Smooth muscle cell (in vitro differentiated cells): Measurements from ENCODE around the gene EIF2AK3. TPM values are rescaled to one million over a fixed set of nuclear protein-coding genes. Genes with fewer than 3 reads are reported as not detected.
A peak's percentile ranks its signal among the peaks of the same experiment; 100 is the strongest.

Experiments used
- DNase-seq: peaks from one replicate; lab custom pipeline; 2025; ENCODE audit not compliant: unreplicated experiment; lab: John Stamatoyannopoulos, UW
- H2AFZ ChIP-seq: fragments of 200-600 bp; sonication (generic); 2 replicates; pipeline ENCODE4 v1.6.0; 2016; ENCODE audit warnings: antibody characterized with exemption, low read depth, mild to moderate bottlenecking
- H3F3A ChIP-seq: fragments of 200-600 bp; sonication (generic); 2 replicates; pipeline ENCODE4 v1.6.0; 2017; ENCODE audit warnings: antibody characterized with exemption, low read depth
- H3K27ac ChIP-seq: fragments of 200-600 bp; sonication (generic); 2 replicates; pipeline ENCODE4 v1.5.1; 2016; ENCODE audit warnings: low read depth, mild to moderate bottlenecking
- H3K27me3 ChIP-seq: fragments of 200-600 bp; sonication (generic); 2 replicates; pipeline ENCODE4 v1.6.1; 2016; ENCODE audit warnings: low read depth, mild to moderate bottlenecking
- H3K36me3 ChIP-seq: fragments of 200-600 bp; sonication (generic); 2 replicates; pipeline ENCODE4 v1.5.1; 2016; ENCODE audit warnings: low read depth
- H3K4me1 ChIP-seq: fragments of 200-600 bp; sonication (generic); 2 replicates; pipeline ENCODE4 v1.5.1; 2016; ENCODE audit warnings: low read depth
- H3K4me2 ChIP-seq: fragments of 200-600 bp; sonication (generic); 2 replicates; pipeline ENCODE4 v1.6.0; 2016; ENCODE audit warnings: mild to moderate bottlenecking
- H3K4me3 ChIP-seq: fragments of 200-600 bp; sonication (generic); 2 replicates; pipeline ENCODE4 v1.5.1; 2016; ENCODE audit warnings: mild to moderate bottlenecking
- H3K79me2 ChIP-seq: fragments of 200-600 bp; sonication (generic); 2 replicates; pipeline ENCODE4 v1.6.0; 2016; ENCODE audit warnings: low read depth, mild to moderate bottlenecking
- H3K9ac ChIP-seq: fragments of 200-600 bp; sonication (generic); 2 replicates; pipeline ENCODE4 v1.6.0; 2016; ENCODE audit warnings: low read depth
- H3K9me3 ChIP-seq: fragments of 200-600 bp; sonication (generic); replicated peaks from 2 replicates; pipeline ENCODE4 v1.5.1; 2016; ENCODE audit warnings: low read depth
- H4K20me1 ChIP-seq: fragments of 200-600 bp; sonication (generic); 2 replicates; pipeline ENCODE4 v1.6.0; 2016; ENCODE audit warnings: low read depth
- CTCF ChIP-seq: fragments of 200-600 bp; sonication (generic); IDR thresholded peaks from 2 replicates; pipeline ENCODE4 v1.5.1; 2017; ENCODE audit warnings: borderline replicate concordance, mild to moderate bottlenecking, antibody characterized with exemption; ENCODE audit not compliant: insufficient read depth, poor library complexity, severe bottlenecking
- WGBS: methylation state at CpG from one replicate; pipeline ENCODE4 v1.1.7; 2016; ENCODE audit warnings: low lambda C conversion rate; 5-methylcytosine and 5-hydroxymethylcytosine counted together
- polyA plus RNA-seq: library from polyadenylated mRNA; unstranded; fragments of >200 nt; fragmentation: Nextera tagmentation; extraction: Ambion mirVana; gene quantifications from 2 replicates; pipeline ENCODE4 v1.2.1, GENCODE V29; 2016
- total RNA-seq: library from RNA; depleted of rRNA; stranded (reverse); fragments of >200 nt; gene quantifications from 2 replicates; pipeline ENCODE4 v1.2.3, GENCODE V29; 2014

Gene EIF2AK3
- total and polyA plus RNA-seq, 2 experiments from 2014 or later = 16.2 to 53.4 TPM

GRCh38 chr2:88669482-88670214, 42.4 kb upstream of the EIF2AK3 start:
- Histone ChIP-seq H3K9ac (no peak overlapping the region), H3K36me3 (no peaks in the 10 kb centered on the region), H3F3A (no peaks in the 10 kb centered on the region), H3K79me2 (no peaks in the 10 kb centered on the region), H3K27me3 (no peaks in the 10 kb centered on the region), H3K4me2 (no peak overlapping the region), H3K9me3 (no peaks in the 10 kb centered on the region), H2AFZ (no peak overlapping the region), H4K20me1 (no peaks in the 10 kb centered on the region), H3K4me3 (no peak overlapping the region), H3K27ac (no peak overlapping the region), H3K4me1 (no peaks in the 10 kb centered on the region)
- WGBS = 61% methylated on average over 6 of the region's 6 CpGs
- DNase-seq = no peak
- peak; percentile 63 for TF ChIP-seq CTCF

- Histone ChIP-seq H3K4me1 (no peaks in the 10 kb centered on the region), H3K9ac (no peak overlapping the region), H3K9me3 (no peaks in the 10 kb centered on the region), H3K27ac (no peak overlapping the region), H3F3A (no peaks in the 10 kb centered on the region), H3K79me2 (no peaks in the 10 kb centered on the region), H3K27me3 (no peaks in the 10 kb centered on the region), H3K4me2 (no peak overlapping the region), H4K20me1 (no peaks in the 10 kb centered on the region), H2AFZ (no peak overlapping the region), H3K36me3 (no peaks in the 10 kb centered on the region), H3K4me3 (no peak overlapping the region)
- no peak for DNase-seq
- WGBS = 77% methylated on average over 2 of the region's 2 CpGs
- no peak for TF ChIP-seq CTCF
Observed at GRCh38 chr2:88668862-88669261, 41.6 kb upstream of the EIF2AK3 start.

- Histone ChIP-seq H3K4me2 (no peak overlapping the region), H3K79me2 (no peaks in the 10 kb centered on the region), H3K4me3 (no peak overlapping the region), H3K9me3 (no peaks in the 10 kb centered on the region), H2AFZ (no peak overlapping the region), H3K36me3 (no peaks in the 10 kb centered on the region), H3F3A (no peaks in the 10 kb centered on the region), H4K20me1 (no peaks in the 10 kb centered on the region), H3K27me3 (no peaks in the 10 kb centered on the region), H3K4me1 (no peaks in the 10 kb centered on the region), H3K27ac (no peak overlapping the region), H3K9ac (no peak overlapping the region)
- TF ChIP-seq CTCF = no peak
- DNase-seq = no peak
- WGBS = 88% methylated on average over 2 of the region's 2 CpGs
Observed at GRCh38 chr2:88667219-88667618, 40.0 kb upstream of the EIF2AK3 start.

- no peak overlapping the region for H3K9ac ChIP-seq
- H3K4me3 ChIP-seq = no peak overlapping the region
- whole genome bisulfite sequencing = 76% methylated on average over 4 of the region's 4 CpGs
- no peaks in the 10 kb centered on the region for H3K79me2 ChIP-seq
- H3K27me3 ChIP-seq = no peaks in the 10 kb centered on the region
- H3K4me2 ChIP-seq = no peak overlapping the region
- no peak for TF ChIP-seq CTCF
- no peak overlapping the region for H2AFZ ChIP-seq
- DNase-seq = no peak
- H3K9me3 ChIP-seq = no peaks in the 10 kb centered on the region
- H4K20me1 ChIP-seq = no peaks in the 10 kb centered on the region
- H3K36me3 ChIP-seq = no peaks in the 10 kb centered on the region
- no peaks in the 10 kb centered on the region for H3F3A ChIP-seq
- H3K27ac ChIP-seq = no peak overlapping the region
- no peaks in the 10 kb centered on the region for H3K4me1 ChIP-seq
Observed at GRCh38 chr2:88666576-88666975, 39.3 kb upstream of the EIF2AK3 start.
